Measurements from ENCODE around the gene TMEM97. TPM values are rescaled to one million over a fixed set of nuclear protein-coding genes. Genes with fewer than 3 reads are reported as not detected.

The TMEM97 gene
- total and polyA plus RNA-seq, 2 experiments from 2014 or later = 101 to 216 TPM

DNA sequence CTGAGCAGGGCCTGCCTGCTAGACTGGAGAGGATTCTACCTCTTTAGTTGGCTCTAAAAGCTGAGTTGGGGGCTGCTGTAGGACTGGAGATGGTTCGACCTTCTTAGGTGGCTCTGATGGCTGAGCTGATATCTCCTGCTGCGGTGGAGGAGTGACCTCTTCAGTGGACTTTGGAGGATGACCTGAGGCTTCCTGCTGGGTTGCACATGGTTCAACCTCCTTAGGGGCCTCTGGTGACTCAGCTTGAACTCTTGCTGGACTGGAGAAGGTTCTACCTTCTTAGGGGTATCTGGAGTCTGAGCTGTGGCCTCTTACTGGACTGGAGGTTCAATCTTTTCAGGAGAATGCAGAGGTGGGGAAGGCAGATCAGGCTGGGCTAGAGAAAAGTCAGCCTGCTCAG is 48.9 kb upstream of the TMEM97 start (continued):
- TF ChIP-seq, protein P1, sequence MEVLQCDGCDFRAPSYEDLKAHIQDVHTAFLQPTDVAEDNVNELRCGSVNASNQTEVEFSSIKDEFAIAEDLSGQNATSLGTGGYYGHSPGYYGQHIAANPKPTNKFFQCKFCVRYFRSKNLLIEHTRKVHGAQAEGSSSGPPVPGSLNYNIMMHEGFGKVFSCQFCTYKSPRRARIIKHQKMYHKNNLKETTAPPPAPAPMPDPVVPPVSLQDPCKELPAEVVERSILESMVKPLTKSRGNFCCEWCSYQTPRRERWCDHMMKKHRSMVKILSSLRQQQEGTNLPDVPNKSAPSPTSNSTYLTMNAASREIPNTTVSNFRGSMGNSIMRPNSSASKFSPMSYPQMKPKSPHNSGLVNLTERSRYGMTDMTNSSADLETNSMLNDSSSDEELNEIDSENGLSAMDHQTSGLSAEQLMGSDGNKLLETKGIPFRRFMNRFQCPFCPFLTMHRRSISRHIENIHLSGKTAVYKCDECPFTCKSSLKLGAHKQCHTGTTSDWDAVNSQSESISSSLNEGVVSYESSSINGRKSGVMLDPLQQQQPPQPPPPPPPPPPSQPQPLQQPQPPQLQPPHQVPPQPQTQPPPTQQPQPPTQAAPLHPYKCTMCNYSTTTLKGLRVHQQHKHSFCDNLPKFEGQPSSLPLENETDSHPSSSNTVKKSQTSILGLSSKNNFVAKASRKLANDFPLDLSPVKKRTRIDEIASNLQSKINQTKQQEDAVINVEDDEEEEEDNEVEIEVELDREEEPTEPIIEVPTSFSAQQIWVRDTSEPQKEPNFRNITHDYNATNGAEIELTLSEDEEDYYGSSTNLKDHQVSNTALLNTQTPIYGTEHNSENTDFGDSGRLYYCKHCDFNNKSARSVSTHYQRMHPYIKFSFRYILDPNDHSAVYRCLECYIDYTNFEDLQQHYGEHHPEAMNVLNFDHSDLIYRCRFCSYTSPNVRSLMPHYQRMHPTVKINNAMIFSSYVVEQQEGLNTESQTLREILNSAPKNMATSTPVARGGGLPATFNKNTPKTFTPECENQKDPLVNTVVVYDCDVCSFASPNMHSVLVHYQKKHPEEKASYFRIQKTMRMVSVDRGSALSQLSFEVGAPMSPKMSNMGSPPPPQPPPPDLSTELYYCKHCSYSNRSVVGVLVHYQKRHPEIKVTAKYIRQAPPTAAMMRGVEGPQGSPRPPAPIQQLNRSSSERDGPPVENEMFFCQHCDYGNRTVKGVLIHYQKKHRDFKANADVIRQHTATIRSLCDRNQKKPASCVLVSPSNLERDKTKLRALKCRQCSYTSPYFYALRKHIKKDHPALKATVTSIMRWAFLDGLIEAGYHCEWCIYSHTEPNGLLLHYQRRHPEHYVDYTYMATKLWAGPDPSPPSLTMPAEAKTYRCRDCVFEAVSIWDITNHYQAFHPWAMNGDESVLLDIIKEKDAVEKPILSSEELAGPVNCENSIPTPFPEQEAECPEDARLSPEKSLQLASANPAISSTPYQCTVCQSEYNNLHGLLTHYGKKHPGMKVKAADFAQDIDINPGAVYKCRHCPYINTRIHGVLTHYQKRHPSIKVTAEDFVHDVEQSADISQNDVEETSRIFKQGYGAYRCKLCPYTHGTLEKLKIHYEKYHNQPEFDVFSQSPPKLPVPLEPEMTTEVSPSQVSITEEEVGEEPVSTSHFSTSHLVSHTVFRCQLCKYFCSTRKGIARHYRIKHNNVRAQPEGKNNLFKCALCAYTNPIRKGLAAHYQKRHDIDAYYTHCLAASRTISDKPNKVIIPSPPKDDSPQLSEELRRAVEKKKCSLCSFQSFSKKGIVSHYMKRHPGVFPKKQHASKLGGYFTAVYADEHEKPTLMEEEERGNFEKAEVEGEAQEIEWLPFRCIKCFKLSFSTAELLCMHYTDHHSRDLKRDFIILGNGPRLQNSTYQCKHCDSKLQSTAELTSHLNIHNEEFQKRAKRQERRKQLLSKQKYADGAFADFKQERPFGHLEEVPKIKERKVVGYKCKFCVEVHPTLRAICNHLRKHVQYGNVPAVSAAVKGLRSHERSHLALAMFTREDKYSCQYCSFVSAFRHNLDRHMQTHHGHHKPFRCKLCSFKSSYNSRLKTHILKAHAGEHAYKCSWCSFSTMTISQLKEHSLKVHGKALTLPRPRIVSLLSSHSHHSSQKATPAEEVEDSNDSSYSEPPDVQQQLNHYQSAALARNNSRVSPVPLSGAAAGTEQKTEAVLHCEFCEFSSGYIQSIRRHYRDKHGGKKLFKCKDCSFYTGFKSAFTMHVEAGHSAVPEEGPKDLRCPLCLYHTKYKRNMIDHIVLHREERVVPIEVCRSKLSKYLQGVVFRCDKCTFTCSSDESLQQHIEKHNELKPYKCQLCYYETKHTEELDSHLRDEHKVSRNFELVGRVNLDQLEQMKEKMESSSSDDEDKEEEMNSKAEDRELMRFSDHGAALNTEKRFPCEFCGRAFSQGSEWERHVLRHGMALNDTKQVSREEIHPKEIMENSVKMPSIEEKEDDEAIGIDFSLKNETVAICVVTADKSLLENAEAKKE (CRISPR knock-in tag; IDR thresholded peaks at IDR 0.05) = no peak
- TF ChIP-seq STAT1 (IDR thresholded peaks at IDR 0.05; ENCODE audit: unreplicated experiment) = no peak

GRCh38 chr17:28270926-28271325 is 48.1 kb upstream of the TMEM97 start:
- H2AFZ ChIP-seq = no peak overlapping the region
- H3F3A ChIP-seq (replicated peaks; ENCODE audit: low read depth) = no peaks in the 10 kb centered on the region
- no peak overlapping the region for H3K4me3 ChIP-seq
- H3K4me2 ChIP-seq = no peak overlapping the region
- H3K4me1 Mint-ChIP-seq = peaks cover 18% of the 10 kb centered on the region
- H3K9me2 ChIP-seq (ENCODE audit: insufficient read depth) = 0 out of 2 replicates have a peak, but pooled peaks cover 23% of the 10 kb centered on the region
- H3K27me3 Mint-ChIP-seq (ENCODE audit: insufficient read depth, low read depth, poor library complexity) = peaks cover 10% of the 10 kb centered on the region
- ATAC-seq (no peak), DNase-seq (ENCODE audit: low spot score) (no peak)
- H4K20me1 ChIP-seq (replicated peaks; ENCODE audit: insufficient read depth) = no peaks in the 10 kb centered on the region
- no peak overlapping the region for H3K4me3 Mint-ChIP-seq
- peaks cover 9% of the 10 kb centered on the region for H3K4me1 ChIP-seq (ENCODE audit: insufficient read depth)
- no peak overlapping the region for H3K27ac Mint-ChIP-seq
- no peaks in the 10 kb centered on the region for H3K79me2 ChIP-seq (replicated peaks; ENCODE audit: insufficient read depth)
- peaks cover 43% of the 10 kb centered on the region for H3K9me3 Mint-ChIP-seq
- no peaks in the 10 kb centered on the region for H3K36me3 ChIP-seq (ENCODE audit: insufficient read depth)
- H3K27ac ChIP-seq (ENCODE audit: low read depth) = no peak overlapping the region
- H3K27me3 ChIP-seq (ENCODE audit: insufficient read depth) = no peaks in the 10 kb centered on the region
- H3K36me3 Mint-ChIP-seq (ENCODE audit: low read depth) = peaks cover 23% of the 10 kb centered on the region
- no peak for TF ChIP-seq CTCF (conservative IDR thresholded peaks at IDR 0.05; ENCODE audit: low read depth in 2 of 2)

Measured in GM23338 (cell line).